GM18508 (cell line): ENCODE measurements around the gene CSMD2.
A peak's percentile ranks its signal among the peaks of the same experiment; 100 is the strongest.

ENCODE experiments used
- ATAC-seq: cut with Tn5 transposase; IDR thresholded peaks from one replicate; pipeline ENCODE4 v1.9.1; 2021; ENCODE audit warnings: moderate number of reproducible peaks; ENCODE audit not compliant: insufficient read depth, unreplicated experiment

The CSMD2 gene

DNA sequence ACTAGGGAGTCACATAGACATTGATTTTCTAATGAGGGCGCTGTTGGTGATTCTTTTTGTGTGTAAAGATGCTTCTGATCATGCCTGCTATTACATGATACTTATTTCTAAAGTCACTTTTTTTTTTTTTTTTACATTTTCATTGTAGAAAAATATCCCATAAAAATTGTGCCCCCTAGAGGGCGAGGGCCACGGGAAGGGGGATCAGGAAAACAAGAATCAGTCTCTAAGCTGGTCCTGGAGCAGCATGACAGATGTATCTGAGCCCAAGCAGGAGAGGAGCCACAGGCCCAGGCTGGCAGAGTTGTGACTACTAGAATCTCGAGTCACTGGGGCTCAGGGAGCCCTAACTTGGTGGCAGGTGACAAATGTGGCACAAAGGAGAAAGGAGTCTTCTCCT is 664.5 kb downstream of the CSMD2 start:
- no peak for ATAC-seq

DNA sequence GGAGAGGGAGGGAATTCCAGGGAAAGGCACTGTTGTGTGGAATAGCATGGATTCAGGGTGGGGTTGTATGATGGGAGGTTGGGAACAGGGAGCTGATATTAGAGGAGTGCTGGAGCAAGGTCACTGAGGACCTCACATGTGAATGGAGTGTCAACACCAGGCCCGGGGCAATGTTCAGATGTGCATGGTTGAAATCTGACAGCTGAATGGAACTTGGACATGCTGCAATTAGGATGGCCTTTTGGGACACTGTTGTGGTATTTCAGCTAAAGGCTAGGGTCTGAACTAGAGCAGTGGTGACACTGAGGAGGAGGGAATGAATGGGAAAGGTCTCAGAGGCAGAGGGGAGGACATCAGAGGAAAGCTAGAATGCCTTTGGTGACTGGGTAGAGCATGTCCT is 667.6 kb downstream of the CSMD2 start:
- no peak for ATAC-seq

DNA sequence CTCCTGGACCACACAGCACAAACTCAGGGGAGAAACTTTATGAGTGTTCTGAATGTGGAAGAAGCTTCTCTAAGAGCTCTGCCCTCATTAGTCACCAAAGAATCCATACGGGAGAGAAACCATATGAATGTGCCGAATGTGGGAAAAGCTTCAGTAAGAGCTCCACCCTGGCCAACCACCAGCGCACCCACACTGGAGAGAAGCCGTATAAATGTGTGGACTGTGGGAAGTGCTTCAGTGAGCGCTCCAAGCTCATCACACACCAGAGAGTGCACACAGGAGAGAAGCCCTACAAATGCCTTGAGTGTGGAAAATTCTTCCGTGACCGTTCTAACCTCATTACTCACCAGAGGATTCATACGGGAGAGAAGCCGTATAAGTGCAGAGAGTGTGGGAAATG is 670.1 kb downstream of the CSMD2 start:
- no peak for ATAC-seq

DNA sequence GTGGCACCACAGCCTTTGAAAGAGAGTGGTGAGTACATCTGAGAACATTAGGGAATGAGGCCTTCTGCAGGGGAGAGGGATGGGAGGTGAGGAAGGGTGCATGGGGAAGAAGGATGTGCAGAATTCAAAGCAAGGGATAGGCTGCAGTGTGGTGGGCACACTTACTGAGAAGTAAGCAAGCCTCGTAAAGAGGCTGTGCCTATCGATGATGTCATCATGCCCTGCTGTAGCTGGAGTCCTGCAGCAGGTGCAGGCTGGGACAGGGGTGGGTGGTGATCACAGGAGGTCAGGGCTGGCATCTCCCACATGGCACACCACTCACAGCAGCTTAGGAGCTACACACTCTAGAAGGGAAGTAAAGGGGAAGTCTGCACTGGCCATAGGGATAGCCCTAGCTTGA is 676.4 kb downstream of the CSMD2 start:
- ATAC-seq, result no peak

DNA sequence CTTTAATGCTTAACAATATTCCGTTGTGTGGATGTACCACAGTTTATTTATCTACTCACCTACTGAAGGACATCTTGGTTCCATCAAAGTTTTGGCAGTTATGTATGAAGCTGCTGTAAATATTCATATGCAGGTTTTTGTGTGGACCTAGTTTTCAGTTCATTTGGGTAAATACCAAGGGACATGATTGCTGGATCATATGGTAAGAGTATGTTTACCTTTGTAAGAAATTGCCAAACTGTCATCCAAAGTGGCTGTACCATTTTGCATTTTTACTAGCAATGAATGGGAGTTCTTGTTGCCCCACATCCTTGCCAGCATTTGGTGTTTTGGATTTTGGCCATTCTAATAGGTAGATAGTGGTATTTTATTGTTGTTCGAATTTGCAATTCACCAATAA is 682.6 kb downstream of the CSMD2 start:
- ATAC-seq, result no peak

DNA sequence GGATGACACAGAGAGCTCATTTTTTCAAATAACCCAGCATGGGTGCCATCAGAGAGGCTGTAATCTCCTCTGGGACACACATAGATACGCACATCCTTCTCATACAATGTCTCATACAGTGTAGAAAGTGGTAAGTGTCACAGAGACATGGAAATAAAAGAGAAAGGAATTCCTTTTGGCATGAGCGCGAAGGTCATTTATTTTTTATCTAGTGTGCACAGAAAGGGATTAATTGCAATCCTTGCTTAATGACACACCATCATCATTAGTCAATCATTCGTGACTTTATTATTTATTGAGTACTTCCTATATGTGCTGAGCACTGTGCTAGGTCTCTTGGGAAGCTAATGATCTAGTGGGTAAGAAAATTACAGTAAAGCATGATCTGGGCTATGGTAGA is 687.6 kb downstream of the CSMD2 start:
- ATAC-seq, result no peak

DNA sequence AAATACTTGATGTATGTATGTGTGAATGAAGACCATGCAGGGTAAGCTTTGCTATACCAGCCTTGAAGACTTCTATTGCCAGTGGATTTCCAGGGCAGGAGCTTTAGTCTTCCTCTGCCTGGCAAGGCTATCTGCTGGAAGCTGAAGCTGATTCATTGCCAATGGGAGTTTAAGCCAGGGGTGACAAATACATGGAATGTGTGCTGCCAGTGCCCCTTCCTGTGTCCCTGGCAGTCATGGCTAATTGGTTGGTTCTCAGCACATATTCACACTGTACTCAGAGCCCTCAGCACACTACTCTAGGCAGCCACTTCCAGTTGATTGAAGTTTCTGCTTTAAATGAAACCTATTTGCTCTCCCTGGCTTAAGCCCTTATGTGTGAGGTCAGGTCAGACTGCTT is 691.1 kb downstream of the CSMD2 start:
- ATAC-seq, result no peak

DNA sequence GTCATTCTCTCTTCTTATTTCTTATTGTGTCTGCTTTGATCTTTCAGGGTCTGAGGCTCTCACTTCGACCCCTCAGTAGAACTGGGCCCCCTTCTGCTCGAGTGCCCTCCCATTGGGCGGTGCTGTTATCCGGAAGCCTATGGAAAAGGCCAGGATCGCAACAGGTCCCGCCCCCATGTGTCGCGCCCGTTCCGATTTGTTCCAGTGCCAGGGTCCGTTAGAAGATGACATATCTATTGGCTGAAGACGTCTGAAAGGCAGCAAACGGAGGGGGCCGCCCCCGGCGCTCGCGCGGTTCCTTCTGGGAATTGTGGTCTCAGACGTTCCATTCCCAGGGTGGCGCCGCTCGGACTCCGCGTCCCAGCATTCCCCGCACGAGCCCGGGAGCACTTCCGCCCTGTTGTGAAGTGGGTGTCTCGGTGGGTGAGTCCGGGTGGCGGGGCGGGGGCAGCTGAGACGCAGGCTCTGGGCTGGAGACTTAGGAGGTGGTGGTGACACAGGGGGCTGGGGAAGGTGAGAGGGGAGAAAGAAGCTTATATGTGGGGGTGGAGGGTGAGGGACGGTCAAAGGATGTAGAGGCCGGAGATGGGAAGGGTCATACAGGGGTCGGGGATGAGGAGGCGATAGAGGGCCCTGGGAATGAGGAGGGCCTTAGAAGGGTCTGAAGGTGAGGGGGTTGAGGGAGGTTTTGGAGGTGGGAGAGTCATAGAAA is 692.6 kb downstream of the CSMD2 start, which contains the start of gene ZSCAN20:
ZSCAN20 (plus strand) TSS at position 377 of the 712 bp plus-strand sequence. CDS start 6,644 bp downstream, outside the sequence.
- peak; percentile 86 for ATAC-seq

DNA sequence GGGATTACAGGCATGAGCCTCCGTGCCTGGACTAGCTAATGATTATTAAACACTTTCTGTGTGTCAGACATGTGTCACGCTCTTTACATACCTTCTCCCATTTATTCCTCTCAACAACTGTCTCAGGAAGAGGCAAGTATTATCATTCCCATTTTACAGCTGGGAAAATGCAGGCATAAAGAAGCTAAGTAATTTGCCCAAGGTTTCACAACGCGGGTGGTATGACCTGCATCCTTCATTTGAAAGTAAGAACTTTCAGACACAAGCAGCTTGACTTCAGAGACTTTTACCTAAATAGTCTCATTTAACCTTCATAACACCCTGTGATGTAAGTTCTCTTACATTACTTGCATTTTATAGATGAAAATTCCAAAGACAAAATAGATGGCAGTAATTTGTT is 693.6 kb downstream of the CSMD2 start:
- ATAC-seq, result no peak

DNA sequence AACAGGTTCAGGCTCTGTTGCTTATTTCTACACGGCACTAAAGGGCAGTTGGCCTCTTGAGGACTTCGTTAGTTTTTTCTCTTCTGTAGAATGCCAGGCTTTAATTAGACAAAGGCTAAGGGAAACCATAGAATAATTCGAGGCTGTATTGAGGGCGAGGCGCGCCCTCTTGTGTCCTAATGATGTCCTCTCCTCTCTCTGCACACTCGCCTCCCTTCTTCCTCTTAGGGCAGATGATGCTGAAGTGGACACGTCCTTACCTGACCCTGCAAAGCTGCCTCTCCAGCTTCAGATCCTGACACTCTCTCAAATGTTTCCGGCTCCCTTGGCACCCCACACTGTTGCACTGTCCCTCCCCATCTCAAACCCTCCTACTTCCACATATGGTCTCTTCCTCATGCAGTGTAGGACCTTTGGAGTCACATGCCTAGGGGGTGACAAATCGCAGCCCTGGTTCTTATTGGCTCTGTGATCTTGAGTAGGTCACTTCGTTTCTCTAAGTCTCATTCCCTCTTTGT is 694.5 kb downstream of the CSMD2 start:
- no peak for ATAC-seq

DNA sequence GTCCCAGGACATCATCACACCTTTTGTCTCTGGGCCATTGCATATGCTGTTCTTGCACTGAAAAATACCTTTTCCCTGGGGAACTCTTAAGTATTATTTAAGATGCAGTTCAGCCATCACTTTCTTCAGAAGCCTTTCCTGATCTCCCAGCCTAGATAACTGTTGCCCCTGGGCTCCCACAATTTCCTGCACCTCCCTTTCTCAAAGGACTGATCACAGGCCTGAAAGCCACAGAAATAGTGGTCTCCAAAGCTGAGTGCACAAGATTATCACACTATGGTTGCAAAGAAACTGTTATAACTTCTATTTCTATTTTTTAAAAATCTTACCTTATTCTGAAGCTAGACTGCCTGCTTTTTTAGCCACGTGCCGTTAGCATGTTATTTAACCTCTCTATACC is 695.3 kb downstream of the CSMD2 start:
- no peak for ATAC-seq

DNA sequence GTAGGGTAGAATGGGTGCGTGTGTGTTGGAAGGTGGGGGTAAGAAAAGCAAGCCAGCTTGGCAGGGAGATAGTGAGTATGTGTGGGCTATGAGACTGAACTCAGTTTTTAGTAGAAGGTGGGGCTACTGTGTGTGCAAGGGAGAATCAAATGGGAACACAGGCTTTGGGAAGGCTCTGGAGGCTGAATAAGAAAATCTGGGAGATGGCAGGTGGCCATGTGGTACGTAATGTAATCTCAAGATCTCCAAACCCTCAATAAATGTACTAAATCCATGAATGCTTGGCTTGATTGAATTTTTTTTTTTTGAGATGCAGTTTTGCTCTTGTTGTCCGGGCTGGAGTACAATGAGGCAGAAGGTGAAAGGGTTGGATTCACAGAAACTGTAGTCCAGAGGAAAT is 696.1 kb downstream of the CSMD2 start:
- no peak for ATAC-seq

DNA sequence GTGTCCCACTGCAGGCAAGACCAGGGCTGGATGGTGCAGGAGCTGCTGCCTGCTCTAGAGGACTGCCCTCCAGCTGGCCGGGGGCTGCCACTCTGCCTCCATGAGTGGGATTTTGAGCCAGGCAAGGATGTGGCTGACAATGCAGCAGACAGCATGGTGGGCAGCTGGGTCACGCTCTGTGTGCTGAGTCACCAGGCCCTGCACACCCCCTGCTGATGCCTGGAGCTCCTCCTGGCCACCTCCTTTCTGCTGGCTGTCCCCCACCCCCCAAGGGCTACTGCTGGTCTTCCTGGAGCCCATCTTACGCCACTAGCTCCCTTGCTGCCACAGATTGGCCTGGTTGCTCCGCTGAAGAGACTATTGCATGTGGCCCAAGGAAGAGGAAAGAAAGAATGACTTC is 696.5 kb downstream of the CSMD2 start:
- no peak for ATAC-seq

DNA sequence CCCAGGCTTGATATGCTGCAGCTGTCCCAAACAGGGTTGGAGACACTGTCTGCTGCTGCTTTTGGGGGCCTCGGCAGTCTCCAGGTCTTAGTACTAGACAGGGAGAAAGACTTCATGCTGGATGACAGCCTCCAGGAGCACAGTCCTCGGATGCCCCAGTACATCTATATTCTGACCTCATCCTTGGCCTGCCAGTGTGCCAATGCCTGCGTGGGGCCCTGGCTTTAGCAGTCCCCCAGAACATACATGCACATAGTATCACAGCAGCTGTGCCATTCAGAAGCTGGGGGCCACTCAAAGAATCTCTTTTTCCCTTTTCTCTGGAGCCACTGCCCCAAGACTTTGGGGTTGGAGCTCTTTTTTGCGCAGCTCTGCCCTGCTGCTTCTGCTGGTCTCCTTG is 697.0 kb downstream of the CSMD2 start:
- no peak for ATAC-seq

DNA sequence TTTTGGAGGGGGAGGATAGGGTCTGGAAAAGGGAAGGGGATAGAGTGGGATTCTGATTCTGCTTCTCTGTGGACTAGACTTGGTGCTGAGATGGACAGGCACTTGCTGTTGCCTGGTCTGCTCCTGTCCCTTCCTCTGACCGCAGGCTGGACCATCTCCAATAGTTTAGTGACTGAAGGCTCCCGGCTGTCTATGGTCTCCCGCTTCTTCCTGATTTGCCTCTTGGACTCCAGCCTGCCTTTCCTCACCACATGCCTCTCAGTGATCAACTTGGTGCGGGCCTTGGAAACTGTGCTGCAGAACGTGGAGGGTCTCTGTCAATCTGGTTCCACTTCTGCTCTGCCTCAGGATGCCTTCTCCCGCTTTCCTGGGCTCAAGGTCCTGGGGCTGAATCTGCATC is 698.9 kb downstream of the CSMD2 start:
- no peak for ATAC-seq

DNA sequence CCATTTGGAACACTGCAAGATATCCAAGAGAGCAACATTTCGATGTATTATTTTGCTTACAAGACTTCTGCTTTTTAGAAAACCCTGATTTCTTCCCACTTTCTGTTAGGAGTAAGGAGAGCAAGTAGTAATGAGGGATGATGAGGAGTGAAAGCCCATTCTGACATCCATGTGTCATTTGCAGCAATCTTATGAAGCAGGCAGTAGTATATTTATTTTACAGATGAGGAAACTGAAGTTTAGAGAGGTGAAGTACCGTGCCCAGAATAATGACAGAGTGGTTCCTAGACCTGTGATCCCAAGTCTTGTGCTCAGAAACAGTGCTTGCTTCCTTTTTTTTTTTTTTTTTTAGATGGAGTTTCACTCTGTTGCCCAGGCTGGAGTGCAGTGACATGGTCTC is 699.7 kb downstream of the CSMD2 start:
- ATAC-seq, result no peak

DNA sequence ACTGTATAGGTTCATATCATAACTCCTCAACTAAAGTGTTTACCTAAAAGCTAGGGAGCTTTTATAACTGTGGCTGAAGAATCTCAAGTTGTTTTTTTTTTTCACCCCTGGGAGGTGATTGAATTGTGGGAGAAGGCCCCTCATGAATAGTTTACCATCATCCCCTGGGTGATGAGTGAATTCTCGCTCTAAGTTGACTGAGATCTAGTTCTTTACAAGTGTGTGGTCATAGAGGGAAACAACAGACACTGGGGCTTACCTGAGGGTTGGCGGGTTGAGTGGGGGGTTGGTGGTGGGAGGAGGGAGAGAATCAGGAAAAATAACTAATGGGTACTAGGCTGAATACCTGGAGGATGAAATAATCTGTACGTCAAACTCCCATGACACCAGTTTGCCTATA is 700.5 kb downstream of the CSMD2 start:
- no peak for ATAC-seq
